Muscle of leg (tissue), 11 donors: ENCODE measurements around the gene KRTAP10-4. TPM values are rescaled to one million over a fixed set of nuclear protein-coding genes. Genes with fewer than 3 reads are reported as not detected.
"Not testable (repeated sequence)": the region's sequence is repeated elsewhere in the genome, so short reads cannot be mapped to it uniquely, and the experiment has no call there.

Source experiments
- DNase-seq: peaks from one replicate; pipeline ENCODE4 v3.0.0; 2013
- H3K27ac ChIP-seq: one replicate; pipeline ENCODE4 v1.5.1; 2013; ENCODE audit warnings: mild to moderate bottlenecking, low read length, control low read depth
- H3K27me3 ChIP-seq: one replicate; pipeline ENCODE4 v1.6.1; 2013; ENCODE audit warnings: low read length; ENCODE audit not compliant: control insufficient read depth, insufficient read depth
- H3K36me3 ChIP-seq: one replicate; pipeline ENCODE4 v1.6.1; 2013; ENCODE audit warnings: low read length; ENCODE audit not compliant: control insufficient read depth, insufficient read depth
- H3K4me1 ChIP-seq: one replicate; pipeline ENCODE4 v1.6.1; 2013; ENCODE audit warnings: low read length; ENCODE audit not compliant: control insufficient read depth, insufficient read depth
- H3K4me3 ChIP-seq: one replicate; pipeline ENCODE4 v1.5.1; 2013; ENCODE audit warnings: low read length, control low read depth
- H3K9me3 ChIP-seq: replicated peaks from 2 replicates; pipeline ENCODE4 v1.6.1; 2013; ENCODE audit warnings: low read depth, low read length; ENCODE audit not compliant: control insufficient read depth
- WGBS: methylation state at CpG from one replicate; pipeline ENCODE4 v1.1.5; 2013; ENCODE audit warnings: missing lambda C conversion rate; ENCODE audit not compliant: insufficient coverage; 5-methylcytosine and 5-hydroxymethylcytosine counted together
- polyA plus RNA-seq, 8 donors: library from polyadenylated mRNA; unstranded; fragments of 120-200 nt; gene quantifications; one replicate each; pipeline versions ENCODE4 v1.2.1 to v1.2.3, GENCODE V29; 2013; ENCODE audit warnings: inconsistent platforms in 1 of 8, low replicate concordance in 1 of 8; ENCODE audit not compliant: insufficient read length in 8 of 8, insufficient read depth in 1 of 8
- total RNA-seq: library from RNA; stranded (reverse); fragments of 120-200 nt; gene quantifications from one replicate; pipeline ENCODE4 v1.2.4, GENCODE V29; 2013

Gene KRTAP10-4
- total and polyA plus RNA-seq, 9 donors, result not detected

GRCh38 chr21:44600118-44600978 is 26.8 kb downstream of the KRTAP10-4 start, which contains the start of gene KRTAP10-7:
Gene KRTAP10-7 (plus strand): TSS chr21:44600597. CDS start chr21:44600622, 25 bp downstream.
- 81% methylated on average over 5 of the region's 23 CpGs for WGBS
- not testable (repeated sequence) for H3K36me3 ChIP-seq, H3K4me3 ChIP-seq, H3K27ac ChIP-seq, H3K27me3 ChIP-seq, H3K9me3 ChIP-seq, DNase-seq, H3K4me1 ChIP-seq

- DNase-seq, H3K4me1 ChIP-seq, H3K27ac ChIP-seq, H3K9me3 ChIP-seq, H3K36me3 ChIP-seq, H3K27me3 ChIP-seq, H3K4me3 ChIP-seq: not testable (repeated sequence)
- WGBS, result 85% methylated on average over 9 of the region's 10 CpGs
These were observed 27.6 kb downstream of the KRTAP10-4 start for GRCh38 chr21:44601091-44601490.

- Histone ChIP-seq H3K9me3 (no peaks in the 10 kb centered on the region), H3K27ac (no peak overlapping the region), H3K4me3 (no peak overlapping the region), H3K4me1 (peaks cover 3% of the 10 kb centered on the region), H3K36me3 (no peaks in the 10 kb centered on the region), H3K27me3 (peaks cover 9% of the 10 kb centered on the region)
- WGBS, result 60% methylated on average over 14 of the region's 23 CpGs
- DNase-seq, result no peak
These were observed 28.3 kb downstream of the KRTAP10-4 start for GRCh38 chr21:44601596-44602462.

- no peak for DNase-seq
- 70% methylated on average over 20 of the region's 21 CpGs for WGBS
- Histone ChIP-seq H3K4me1 (peaks cover 3% of the 10 kb centered on the region), H3K27me3 (peaks cover 9% of the 10 kb centered on the region), H3K36me3 (no peaks in the 10 kb centered on the region), H3K9me3 (no peaks in the 10 kb centered on the region), H3K27ac (no peak overlapping the region), H3K4me3 (no peak overlapping the region)
These were observed 28.9 kb downstream of the KRTAP10-4 start for GRCh38 chr21:44602463-44602850.

- WGBS, result 61% methylated on average over 13 of the region's 17 CpGs
- H3K4me3 ChIP-seq, result no peak overlapping the region
- DNase-seq, result no peak
- H3K27me3 ChIP-seq, result peaks cover 6% of the 10 kb centered on the region
- peaks cover 3% of the 10 kb centered on the region for H3K4me1 ChIP-seq
- H3K36me3 ChIP-seq, result no peaks in the 10 kb centered on the region
- no peaks in the 10 kb centered on the region for H3K9me3 ChIP-seq
- no peak overlapping the region for H3K27ac ChIP-seq
These were observed 29.8 kb downstream of the KRTAP10-4 start for GRCh38 chr21:44603109-44603875.

- Histone ChIP-seq H3K36me3 (no peaks in the 10 kb centered on the region), H3K4me1 (peaks cover 3% of the 10 kb centered on the region), H3K4me3 (no peak overlapping the region), H3K9me3 (no peaks in the 10 kb centered on the region), H3K27me3 (peaks cover 6% of the 10 kb centered on the region), H3K27ac (no peak overlapping the region)
- no peak for DNase-seq
- 71% methylated on average over 4 of the region's 8 CpGs for WGBS
These were observed 30.4 kb downstream of the KRTAP10-4 start for GRCh38 chr21:44603911-44604310.

- H3K9me3 ChIP-seq, result peaks cover 6% of the 10 kb centered on the region
- no peak overlapping the region for H3K27ac ChIP-seq
- peaks cover 1% of the 10 kb centered on the region for H3K4me1 ChIP-seq
- H3K36me3 ChIP-seq, result no peaks in the 10 kb centered on the region
- 86% methylated on average over 2 of the region's 4 CpGs for WGBS
- H3K27me3 ChIP-seq, result peaks cover 8% of the 10 kb centered on the region
- DNase-seq, result no peak
- H3K4me3 ChIP-seq, result no peak overlapping the region
These were observed 33.0 kb downstream of the KRTAP10-4 start for GRCh38 chr21:44606495-44606894.

GRCh38 chr21:44609193-44609592 is 35.7 kb downstream of the KRTAP10-4 start:
- H3K9me3 ChIP-seq, result peaks cover 9% of the 10 kb centered on the region
- H3K36me3 ChIP-seq, result no peaks in the 10 kb centered on the region
- no peak for DNase-seq
- no peak overlapping the region for H3K27ac ChIP-seq
- peaks cover 3% of the 10 kb centered on the region for H3K27me3 ChIP-seq
- no peak overlapping the region for H3K4me3 ChIP-seq
- H3K4me1 ChIP-seq, result no peaks in the 10 kb centered on the region

- not testable (repeated sequence) for H3K27me3 ChIP-seq, H3K4me3 ChIP-seq, H3K36me3 ChIP-seq, H3K9me3 ChIP-seq, H3K4me1 ChIP-seq, DNase-seq, H3K27ac ChIP-seq
- 94% methylated on average over 7 of the region's 7 CpGs for WGBS
These were observed 36.8 kb downstream of the KRTAP10-4 start for GRCh38 chr21:44610157-44610843.
